Islet of Langerhans (tissue), 1 donor: ENCODE results near the gene NSUN3.
"Not testable (repeated sequence)": the region's sequence is repeated elsewhere in the genome, so short reads cannot be mapped to it uniquely, and the experiment has no call there.

ENCODE experiments used
- FAIRE-seq: peaks from one replicate; lab custom pipeline; 2011; peaks lifted over from hg19 to GRCh38; lab: Jason Lieb, UNC

NSUN3 gene

DNA sequence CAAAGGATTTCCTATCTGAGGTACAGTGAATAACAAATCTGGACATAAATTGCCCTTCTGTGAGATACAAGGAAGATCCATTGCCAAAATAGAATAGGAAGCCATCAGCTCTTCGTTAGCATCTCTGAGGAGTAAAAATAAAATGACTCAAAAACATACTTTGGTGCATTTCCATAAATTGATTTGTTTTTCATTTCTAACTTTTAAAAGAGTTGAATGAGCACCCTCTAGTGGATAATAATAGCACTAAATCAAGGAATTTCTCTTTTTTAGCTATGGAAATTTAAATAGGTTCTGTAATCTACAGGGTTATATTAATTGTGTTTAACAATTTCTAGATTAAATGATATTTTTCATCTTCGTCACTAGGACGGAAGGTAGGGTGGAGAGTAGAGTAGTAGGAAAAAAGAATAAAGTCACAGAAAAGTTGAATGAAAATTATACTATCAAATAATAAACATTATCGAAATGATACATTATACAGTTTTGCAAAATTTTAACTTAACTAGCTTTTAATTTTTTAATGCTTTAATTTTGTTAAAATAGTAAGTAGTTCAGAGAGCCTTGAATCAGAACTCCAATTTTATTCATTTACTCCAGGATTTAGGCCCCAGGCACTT, 6.4 kb downstream of the NSUN3 start:
- FAIRE-seq, result peak; percentile 100

- FAIRE-seq, result no peak
Observed at GRCh38 chr3:94070341-94070911, 7.6 kb downstream of the NSUN3 start.

DNA sequence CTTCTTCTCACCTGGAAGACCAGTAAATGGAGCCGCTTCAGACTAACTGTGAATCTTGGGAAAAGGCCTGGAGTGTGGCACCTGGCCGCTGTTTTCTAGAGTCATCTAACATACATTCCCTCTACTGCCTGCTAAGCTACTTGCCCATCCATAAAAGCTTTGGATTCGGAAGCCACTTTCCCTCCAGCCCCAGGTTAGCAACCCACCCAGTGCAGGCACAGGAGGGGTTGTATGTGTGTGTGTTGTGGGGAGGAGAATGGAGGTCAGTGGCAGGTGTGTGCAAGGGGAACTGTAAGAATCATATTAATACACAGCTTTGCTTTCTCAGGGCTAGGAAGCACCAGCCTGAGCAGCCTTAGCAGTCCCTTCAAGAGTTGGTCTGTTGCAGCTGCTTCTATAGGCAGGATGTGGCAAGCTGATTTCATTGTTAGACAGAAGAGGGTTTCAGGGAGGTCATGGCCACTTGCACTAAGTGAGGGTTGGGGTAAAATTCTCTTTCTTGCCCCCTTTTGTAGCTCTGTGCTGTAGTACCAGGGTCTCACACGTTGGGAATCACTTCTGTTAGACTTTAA, 8.9 kb downstream of the NSUN3 start:
- FAIRE-seq, result no peak

DNA sequence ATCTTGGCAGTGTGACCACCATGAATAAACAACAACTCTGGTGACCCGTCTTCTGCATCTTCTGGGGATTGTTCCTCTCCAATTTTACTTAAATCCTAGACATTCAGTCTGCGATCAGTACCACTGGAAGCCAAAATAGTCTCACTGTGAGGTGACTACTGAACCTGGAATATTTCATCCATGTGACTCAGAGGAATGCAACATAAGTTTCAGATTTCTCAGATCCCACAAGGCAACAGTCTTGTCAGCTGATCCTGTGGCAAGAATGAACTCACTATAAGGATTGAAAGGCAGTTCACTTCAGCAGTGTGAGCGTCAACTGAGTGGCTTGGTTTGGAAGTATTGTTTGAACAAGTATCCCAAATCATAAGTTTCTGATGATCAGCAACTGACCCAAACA, 13.2 kb downstream of the NSUN3 start:
- FAIRE-seq, result no peak

DNA sequence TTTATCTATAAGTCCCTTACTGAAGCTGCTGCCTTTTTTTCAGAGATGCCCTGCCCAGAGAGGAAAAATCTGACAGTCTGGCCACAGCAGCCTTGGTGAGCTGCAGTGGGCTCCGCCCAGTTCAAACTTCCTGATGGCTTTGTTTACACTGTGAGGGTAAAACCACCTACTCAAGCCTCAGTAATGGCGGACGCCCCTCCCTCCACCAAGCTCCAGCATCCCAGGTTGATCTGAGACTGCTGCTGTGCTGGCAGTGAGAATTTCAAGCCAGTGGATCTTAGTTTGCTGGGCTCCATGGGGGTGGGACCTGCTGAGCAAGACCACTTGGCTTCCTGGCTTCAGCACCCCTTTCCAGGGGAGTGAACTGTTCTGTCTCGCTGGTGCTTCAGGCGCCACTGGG, 17.7 kb downstream of the NSUN3 start:
- FAIRE-seq, result not testable (repeated sequence)

- peak; percentile 21 for FAIRE-seq
Observed at GRCh38 chr3:94081884-94082283, 19.0 kb downstream of the NSUN3 start.

DNA sequence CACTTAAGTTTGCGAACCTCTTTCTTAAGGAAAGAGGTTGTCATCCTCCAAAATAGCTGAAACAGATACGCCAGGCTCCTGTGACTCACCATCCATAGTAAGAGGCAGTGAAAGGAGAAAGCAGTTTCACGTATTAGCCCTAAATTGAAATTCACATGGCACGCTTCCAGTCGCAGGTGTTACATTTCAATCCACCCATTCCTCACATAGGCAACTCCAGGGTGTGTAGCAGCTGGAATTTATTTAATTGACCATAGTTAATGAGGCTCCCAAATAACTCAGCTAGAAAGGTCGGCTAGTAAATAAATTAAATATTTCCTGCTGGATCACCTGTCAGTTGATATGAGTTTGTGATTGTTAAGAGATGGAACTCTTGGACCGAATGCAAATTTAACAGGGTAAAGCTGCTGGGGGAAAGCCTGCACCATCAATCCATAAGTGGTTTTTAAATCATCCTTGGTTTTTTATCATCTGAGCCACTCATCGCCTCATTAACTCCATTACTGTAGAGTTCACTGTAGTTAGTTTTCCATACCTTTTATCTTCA, 19.6 kb downstream of the NSUN3 start:
- FAIRE-seq, result peak; percentile 89

- no peak for FAIRE-seq
Observed at GRCh38 chr3:94083261-94083660, 20.4 kb downstream of the NSUN3 start.

GRCh38 chr3:94089126-94089525, 26.3 kb downstream of the NSUN3 start:
- FAIRE-seq, result no peak

GRCh38 chr3:94092086-94092485, 29.2 kb downstream of the NSUN3 start:
- no peak for FAIRE-seq

DNA sequence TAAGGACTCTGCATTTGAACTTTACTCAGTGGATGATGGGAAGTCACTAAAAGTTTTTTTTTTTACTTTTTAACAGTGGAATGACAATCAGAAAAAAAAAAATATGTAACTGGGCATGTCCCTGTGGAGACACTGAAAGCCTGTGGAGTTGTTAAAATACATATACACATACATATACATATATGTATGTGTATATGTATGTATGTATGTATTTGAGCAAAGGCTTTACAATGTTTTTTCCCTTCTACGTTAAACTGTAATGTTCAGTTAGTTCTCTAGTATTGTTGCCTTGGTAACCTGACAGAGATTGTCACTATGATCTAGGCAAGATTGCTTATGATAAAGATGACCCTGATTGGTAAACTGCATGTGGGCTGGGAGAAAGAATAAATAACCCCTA, 30.3 kb downstream of the NSUN3 start:
- FAIRE-seq, result no peak

DNA sequence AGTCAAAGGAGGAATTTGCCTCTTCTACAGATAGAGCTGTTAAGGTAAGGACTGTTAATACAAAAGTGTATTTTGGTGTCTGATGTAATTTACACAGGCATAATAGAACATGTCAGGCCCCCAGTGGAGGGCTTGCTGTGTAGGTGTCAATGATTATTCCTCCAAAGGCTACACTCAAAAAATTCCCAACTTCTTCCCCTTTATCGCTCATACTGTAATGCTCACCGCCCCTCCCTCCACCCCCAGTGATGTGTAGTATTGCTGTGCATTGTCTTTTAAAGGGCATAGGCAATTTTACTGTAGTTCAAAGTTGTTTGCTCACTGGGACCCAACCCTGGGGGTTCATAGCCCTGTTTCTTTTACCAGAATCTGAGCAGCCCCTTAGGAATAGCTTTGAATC, 32.2 kb downstream of the NSUN3 start:
- no peak for FAIRE-seq

DNA sequence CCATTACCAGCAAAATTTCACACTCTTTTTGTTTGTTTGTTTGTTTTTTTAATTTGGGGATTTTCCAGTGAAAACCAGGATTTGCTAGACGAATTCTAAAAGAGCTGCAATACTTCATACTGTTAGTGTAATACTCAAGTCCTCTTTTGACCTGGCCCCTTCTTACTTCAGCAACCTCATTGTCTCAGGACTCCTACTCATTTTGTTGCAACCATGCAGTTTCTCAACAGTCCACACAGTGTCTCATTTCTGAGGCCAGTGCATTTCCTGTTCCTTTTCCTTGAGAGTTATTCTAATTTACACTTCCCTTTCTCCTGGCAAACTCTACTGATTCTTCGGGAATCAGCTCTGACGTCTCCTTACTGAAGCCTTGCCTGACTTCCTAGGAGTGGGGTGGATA, 35.6 kb downstream of the NSUN3 start:
- no peak for FAIRE-seq

GRCh38 chr3:94099311-94099710, 36.5 kb downstream of the NSUN3 start:
- FAIRE-seq, result no peak

DNA sequence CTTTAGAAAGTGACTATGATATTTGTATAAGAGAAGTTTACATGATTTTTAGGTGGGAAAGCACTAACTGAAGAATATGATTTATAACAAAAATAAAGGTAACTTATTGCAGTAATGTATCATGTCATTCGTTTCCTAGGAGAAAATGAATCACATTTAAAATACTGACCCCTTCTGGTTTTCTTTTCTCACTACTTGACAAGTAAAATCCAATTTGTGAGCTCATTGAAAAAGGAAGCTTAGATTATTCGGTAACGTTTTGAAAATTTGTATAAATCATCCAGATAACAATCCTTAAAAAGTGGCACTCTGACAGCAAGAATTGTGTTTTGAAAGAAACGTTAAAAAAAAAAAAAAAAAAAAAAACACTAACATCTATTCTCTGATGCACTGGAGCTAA, 39.0 kb downstream of the NSUN3 start:
- FAIRE-seq, result no peak

GRCh38 chr3:94106268-94106667, 43.4 kb downstream of the NSUN3 start:
- FAIRE-seq, result no peak

DNA sequence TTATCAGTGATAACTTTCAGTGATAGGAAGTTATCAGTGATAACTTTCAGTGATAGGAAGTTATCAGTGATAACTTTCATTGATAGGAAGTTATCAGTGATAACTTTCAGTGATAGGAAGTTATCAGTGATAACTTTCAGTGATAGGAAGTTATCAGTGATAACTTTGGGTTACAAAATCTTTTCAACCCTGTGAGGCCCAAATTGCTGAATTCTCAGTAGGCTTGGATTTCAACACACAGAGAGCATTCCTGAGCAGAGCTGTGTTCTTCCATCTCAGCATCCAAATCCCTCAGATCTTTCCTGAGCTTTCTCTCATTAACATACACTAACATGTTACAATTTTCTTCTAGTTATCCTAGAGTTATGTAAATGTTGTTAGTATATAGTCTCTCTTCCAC, 47.4 kb downstream of the NSUN3 start:
- FAIRE-seq, result not testable (repeated sequence)

DNA sequence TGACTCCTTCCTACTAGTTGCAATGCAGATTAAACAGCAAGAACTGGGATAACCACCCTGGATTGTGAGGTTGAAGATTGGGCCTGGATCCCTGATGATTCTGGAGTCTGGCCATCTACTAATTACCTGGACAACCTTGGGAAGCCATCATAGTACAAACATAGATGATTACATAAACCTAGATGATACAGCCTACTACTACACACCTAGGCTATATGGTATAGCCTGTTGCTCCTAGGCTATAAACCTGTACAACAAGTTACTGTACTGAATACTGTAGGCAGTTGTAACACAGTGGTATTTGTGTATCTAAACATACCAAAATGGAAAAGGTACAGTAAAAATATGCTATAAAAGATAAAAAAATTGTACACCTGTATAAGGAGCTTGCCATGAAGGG, 48.0 kb downstream of the NSUN3 start:
- no peak for FAIRE-seq

- FAIRE-seq, result no peak
Observed at GRCh38 chr3:94114666-94115065, 51.8 kb downstream of the NSUN3 start.

- FAIRE-seq, result peak; percentile 93
Observed at GRCh38 chr3:94115482-94115881, 52.6 kb downstream of the NSUN3 start.

DNA sequence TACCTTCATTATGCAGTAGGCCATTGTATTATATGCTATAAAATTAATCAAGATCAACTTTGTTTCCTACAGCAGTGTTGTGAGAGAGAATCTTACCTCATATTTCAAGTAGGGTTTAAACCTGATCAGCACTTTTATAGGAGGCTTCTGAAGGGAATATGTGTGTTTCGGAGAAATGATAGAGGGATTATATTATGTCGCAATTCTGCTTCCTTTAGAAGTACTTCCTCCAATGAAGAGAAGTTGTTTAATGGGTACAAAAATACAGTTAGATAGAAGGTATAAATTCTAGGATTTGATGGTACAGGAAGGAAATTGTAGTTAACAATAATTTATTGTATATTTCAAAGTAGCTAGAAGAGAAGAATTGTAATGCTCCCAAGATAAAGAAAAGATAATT, 54.9 kb downstream of the NSUN3 start:
- FAIRE-seq, result no peak

DNA sequence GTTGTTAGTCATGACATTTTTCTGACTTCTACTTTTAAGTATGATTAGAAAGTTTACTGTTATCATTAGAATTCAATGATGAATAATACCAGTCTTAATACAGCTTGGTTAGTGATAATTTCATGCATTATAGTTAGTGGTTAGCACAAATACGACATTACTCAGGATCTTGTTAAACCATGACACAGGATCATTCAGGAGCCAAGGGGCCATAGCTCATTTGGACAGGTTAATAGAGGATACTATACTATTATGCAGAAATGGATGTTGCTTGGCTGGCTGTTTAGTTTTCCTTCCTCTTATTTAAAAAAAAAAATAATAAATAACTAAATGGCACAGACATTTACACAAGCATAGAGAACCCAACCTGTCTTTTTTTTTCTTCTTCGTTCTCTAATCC, 55.5 kb downstream of the NSUN3 start:
- FAIRE-seq, result no peak

- FAIRE-seq, result no peak
Observed at GRCh38 chr3:94121161-94121560, 58.3 kb downstream of the NSUN3 start.

GRCh38 chr3:94127115-94127514, 64.3 kb downstream of the NSUN3 start:
- no peak for FAIRE-seq
